HG02763 (cell line): Measurements from ENCODE around the gene LRIT3.
"Not testable (repeated sequence)": the region's sequence is repeated elsewhere in the genome, so short reads cannot be mapped to it uniquely, and the experiment has no call there.

Source experiments
- ATAC-seq: cut with Tn5 transposase; IDR thresholded peaks from one replicate; pipeline ENCODE4 v1.9.1; 2021; ENCODE audit warnings: mild to moderate bottlenecking, moderate library complexity; ENCODE audit not compliant: unreplicated experiment

Gene LRIT3

DNA sequence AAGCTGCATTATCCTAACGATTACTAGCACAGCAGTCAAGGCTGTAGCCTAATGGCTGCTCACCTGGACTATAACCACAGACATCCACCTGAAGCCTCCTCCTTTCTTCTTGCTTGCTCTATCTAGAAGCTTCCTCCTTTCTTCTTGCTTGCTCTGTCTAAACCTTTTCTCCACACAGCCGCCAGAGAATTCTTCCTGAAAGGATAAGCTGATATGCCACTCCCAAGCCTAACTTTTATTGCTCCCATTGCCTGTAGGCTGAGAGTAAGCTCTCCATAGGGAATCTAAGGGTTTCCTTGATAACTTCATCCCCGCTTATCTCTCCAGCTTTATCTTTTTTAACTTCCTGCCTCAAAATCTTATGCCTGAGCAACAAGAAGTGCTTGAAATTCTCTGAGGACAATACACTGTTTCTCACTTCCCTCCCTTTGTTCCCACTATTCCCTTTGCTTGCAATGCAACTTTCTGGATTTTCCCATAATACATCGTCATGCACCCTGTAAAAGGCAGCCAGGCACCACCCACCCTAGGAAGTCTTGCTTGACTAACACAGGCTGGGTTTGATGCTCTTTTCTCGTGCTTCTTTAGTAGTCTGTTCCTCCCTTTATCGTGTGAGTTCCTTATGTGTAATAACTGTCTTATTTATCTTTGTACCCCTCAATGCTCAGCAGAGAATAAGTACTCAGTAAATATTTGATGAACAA is 1.4 kb upstream of the LRIT3 start:
- ATAC-seq, result no peak

DNA sequence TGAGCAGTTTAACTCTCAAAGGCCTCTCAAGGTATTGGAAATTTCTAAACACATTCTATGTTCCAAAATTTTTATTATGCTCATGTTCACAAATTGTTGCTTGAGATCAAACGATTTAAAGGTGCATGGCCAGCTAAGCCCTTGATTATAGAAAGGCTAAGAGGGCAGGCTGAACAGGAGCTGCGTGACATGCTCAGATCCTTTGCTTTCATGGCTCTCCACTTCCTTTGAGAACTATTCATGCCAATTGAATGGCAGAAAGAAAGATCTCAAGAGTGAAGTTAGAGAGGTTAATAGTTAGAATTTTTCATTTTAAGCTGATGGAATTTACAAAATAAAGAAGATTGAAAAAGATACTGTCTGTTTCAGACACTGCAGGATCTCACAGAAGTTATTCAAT is 594 bp downstream of the LRIT3 start:
- ATAC-seq, result no peak

- no peak for ATAC-seq
These were observed 2.7 kb downstream of the LRIT3 start for GRCh38 chr4:109850601-109851000.

- ATAC-seq, result not testable (repeated sequence)
These were observed 11.8 kb downstream of the LRIT3 start for GRCh38 chr4:109859426-109860300.

DNA sequence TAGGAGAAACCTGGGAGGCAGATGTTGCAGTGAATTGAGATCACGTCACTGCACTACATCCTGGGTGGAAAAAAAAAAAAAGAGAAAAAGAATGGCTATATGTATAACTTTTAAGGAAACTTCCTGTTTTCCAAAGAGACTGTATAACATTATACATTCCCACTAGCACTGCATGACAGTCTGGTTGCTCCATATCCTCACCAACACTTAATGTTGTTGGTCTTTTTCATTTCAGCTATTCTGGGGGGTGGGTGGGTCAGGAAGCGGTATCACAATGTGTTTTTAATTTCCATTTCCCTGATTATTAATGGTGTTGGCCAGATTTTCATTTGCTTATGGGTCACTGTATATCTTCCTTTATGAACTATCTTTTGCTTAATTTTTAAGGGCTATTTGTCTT is 13.4 kb downstream of the LRIT3 start:
- no peak for ATAC-seq

GRCh38 chr4:109861916-109862511 is 14.1 kb downstream of the LRIT3 start:
- no peak for ATAC-seq

DNA sequence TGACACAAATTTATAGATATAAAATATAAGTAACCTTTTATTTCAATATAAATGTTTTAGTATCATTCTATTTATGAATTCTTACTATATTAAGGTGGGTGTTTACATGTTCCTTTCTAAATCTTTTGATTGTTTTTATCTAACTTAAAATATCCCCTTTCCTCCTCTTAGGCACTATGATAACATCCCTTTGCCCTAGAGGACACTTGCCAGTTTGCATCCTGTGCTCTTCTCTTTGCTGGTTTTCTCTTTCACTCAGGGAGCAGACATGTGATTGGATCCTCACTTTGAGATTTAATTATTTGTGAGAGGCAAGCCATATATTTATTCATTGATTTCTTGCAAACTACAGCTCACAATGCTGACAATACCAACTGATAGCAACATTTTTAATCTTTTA is 16.2 kb downstream of the LRIT3 start:
- ATAC-seq, result no peak

DNA sequence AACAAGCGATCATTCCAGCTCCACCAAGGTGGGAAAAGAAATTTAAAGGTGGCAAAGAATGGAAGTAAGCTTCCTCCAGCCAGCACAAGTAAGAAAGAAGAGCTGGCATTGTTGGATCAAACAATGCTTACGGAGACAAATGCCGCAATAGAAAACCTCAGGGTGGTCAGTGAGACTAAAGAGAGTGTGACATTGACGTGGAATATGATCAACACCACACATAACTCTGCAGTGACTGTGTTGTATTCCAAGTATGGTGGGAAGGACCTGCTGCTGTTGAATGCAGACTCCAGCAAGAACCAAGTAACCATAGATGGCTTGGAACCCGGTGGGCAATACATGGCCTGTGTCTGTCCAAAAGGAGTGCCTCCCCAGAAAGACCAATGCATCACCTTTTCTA is 22.2 kb downstream of the LRIT3 start:
- ATAC-seq, result no peak

DNA sequence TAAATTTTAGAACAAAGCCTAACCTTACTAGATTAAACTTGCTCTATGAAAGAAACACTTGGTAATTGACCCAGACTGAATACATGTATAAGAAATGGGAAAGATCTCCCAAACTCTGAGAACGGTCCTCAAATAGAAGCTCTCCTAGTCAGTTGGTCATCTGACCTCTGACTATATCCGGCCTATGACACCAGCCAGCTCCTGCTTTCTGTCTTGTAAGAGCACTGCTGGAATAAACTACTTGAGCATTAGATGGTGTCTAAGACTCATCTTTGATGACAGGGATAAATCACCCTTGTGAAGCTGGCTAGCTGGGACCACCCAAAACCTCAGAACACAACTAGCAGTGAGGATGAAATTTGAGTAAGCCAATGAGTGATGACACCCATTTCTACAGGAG is 24.2 kb downstream of the LRIT3 start:
- no peak for ATAC-seq

- ATAC-seq, result no peak
These were observed 25.2 kb downstream of the LRIT3 start for GRCh38 chr4:109872950-109873656.

DNA sequence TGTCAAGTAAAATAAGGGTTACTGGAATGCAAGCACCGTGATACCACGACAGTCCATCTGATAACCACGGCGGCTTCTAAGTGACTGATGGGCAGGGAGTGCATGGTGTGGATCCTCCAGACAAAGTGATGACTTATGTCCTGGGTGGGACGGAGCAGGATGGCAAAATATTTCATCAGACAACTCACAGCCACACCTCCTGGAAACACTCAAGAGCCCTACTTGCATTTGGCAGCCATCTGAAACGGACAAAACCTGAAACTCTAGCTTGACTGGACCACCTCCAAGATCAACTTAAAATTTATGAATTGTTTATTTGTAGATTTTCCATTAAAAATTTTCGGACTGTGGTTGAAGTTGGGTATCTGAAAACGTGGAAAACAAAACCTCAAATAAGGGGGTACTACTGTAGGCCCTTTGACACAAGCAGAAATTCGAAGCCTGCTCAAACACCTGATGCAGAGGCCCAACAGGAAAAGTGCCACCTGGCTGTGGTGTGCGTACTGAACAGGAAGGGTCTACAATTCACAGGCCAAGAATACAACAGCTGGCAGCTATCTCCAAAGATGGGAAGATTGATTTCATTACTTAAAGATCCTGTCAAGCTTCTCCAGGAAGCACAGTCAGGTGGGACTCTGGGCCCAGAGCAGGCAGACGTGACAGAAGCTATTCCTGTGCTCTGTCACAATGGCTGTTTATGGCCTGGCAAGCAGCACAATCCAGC is 26.0 kb downstream of the LRIT3 start:
- no peak for ATAC-seq

GRCh38 chr4:109875106-109875505 is 27.2 kb downstream of the LRIT3 start:
- ATAC-seq, result no peak

DNA sequence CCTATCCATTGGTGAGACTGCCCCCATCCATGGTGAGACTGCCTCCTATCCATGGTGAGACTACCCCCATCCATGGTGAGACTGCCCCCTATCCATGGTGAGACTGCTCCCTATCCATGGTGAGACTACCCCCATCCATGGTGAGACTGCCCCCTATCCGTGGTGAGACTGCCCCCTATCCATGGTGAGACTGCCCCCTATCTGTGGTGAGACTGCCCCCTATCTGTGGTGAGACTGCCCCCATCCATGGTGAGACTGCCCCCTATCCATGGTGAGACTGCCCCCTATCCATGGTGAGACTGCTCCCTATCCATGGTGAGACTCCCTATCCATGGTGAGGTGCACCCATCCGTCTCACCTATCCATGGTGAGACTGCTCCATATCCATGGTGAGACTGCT is 27.6 kb downstream of the LRIT3 start:
- ATAC-seq, result not testable (repeated sequence)

DNA sequence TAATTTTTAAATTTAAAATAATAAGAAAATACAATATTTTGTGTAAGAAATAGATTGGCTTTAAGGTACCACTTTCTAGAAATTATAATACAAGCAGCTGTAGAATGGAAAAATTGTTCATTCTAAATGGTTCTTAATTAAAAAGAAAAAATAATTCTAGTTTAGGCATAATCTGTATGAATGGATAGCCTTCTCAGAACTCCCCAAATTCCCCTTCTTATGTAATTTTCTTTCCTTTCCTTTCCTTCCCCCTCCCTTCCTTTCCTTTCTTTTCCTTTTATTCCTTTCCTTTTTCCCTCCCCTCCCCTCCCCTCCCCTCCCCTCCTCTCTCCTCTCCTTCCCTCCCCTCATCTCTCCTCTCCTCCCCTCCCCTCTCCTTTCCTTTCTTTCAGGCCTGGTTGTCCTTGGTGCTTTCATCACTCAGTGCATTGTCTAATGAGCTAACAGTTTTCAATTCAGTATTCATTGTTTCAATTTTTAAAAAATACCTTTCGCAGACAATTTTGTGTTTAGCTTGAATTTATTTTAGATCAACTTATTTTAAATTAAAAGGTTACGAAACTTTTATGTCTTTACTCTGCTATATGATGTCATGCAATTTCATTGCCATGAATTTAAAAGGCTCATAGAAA is 28.8 kb downstream of the LRIT3 start:
- ATAC-seq, result no peak

DNA sequence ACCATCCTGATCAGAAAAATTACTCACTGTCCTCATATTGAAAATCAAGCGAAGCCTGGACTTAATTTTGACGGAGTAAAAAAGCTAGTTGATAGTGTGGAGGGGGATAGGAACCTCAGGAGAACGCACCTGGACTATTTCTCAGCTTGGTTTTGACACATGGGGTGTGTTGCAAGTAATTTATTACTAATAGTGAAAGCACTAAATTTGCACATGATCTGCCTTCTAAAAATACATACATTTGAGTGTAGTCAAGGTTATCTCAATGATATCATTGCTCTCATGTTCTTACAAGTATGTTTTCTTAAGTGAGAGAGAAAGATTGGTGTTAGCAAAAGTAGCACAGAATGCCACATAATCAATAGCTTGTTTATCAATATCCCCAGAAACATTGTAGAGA is 29.5 kb downstream of the LRIT3 start:
- ATAC-seq, result peak; percentile 78

DNA sequence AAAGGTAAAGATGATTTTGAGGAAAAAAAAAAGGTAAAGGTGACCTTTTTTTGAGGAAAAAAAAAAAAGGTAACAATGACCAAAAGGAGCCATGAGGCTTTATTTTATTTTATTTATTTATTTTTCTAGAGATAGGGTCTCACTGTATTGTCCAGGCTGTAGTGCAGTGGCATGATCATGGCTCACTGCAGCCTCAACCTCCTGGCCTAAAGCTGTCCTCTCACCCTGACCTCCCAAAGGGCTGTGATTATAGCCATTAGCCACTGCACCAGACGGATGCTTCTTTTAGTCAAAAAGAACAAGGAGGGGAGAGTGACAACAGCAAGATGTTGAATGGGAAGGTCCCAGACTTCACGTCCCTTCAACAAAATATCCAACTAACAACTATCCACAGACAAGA is 30.4 kb downstream of the LRIT3 start:
- ATAC-seq, result no peak

GRCh38 chr4:109879081-109879480 is 31.2 kb downstream of the LRIT3 start:
- no peak for ATAC-seq

DNA sequence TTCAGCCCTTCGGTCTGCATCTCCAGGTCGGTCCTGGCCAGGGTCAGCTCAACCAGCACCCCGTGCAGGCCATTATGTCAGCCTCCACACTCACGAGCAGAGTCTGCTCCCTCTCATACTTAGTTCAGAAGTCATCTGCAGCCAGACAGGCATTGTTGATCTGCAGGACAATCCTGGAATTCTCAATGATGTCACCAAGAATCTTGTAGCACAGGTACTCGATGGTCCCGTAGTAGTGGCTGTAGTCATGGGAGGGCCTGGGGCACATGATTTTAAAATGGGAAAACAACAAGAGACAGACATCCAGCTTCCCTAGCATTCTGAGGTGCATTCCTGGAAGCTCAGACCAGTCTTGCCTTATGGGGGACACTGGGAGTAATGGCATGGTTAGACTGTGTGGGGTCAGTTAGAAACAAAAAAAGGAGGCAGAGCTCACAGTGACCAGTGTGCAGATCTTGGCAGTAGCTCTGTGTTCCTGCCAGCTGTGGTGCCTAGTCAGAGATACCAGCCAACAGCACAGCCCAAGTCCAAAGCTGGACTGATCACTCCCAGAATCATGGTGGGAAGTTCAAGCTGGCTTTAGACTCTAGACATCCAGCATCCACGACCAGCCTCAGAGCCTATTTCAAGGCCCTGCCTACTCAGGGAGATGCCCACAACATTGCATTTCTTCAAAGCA is 31.9 kb downstream of the LRIT3 start:
- ATAC-seq, result no peak

GRCh38 chr4:109886303-109886702 is 38.4 kb downstream of the LRIT3 start:
- no peak for ATAC-seq

- no peak for ATAC-seq
These were observed 39.2 kb downstream of the LRIT3 start for GRCh38 chr4:109887071-109887470.
